Skeletal muscle satellite cell (primary cell): ENCODE data around the gene TJP3.
"Not testable (repeated sequence)": the region's sequence is repeated elsewhere in the genome, so short reads cannot be mapped to it uniquely, and the experiment has no call there.

Experiments used
- H3K27me3 ChIP-seq: 2 replicates; pipeline ENCODE4 v1.7.0; 2013; ENCODE audit warnings: low read length; ENCODE audit not compliant: control insufficient read depth, insufficient read depth
- H3K36me3 ChIP-seq: 2 replicates; pipeline ENCODE4 v1.7.0; 2013; ENCODE audit warnings: mild to moderate bottlenecking, control low read depth, low read length; ENCODE audit not compliant: insufficient read depth
- H3K4me1 ChIP-seq: 2 replicates; pipeline ENCODE4 v1.7.0; 2013; ENCODE audit warnings: low read length; ENCODE audit not compliant: control insufficient read depth, insufficient read depth
- H3K4me2 ChIP-seq: 2 replicates; pipeline ENCODE4 v1.7.0; 2013; ENCODE audit warnings: mild to moderate bottlenecking, low read length
- H3K4me3 ChIP-seq: 2 replicates; pipeline ENCODE4 v1.7.0; 2013; ENCODE audit warnings: low read length
- H3K9ac ChIP-seq: 2 replicates; pipeline ENCODE4 v1.7.0; 2013; ENCODE audit warnings: mild to moderate bottlenecking, low read depth, low read length, moderate library complexity
- H3K9me3 ChIP-seq: replicated peaks from 2 replicates; pipeline ENCODE4 v1.7.0; 2013; ENCODE audit warnings: mild to moderate bottlenecking, control low read depth, low read length

The TJP3 gene

DNA sequence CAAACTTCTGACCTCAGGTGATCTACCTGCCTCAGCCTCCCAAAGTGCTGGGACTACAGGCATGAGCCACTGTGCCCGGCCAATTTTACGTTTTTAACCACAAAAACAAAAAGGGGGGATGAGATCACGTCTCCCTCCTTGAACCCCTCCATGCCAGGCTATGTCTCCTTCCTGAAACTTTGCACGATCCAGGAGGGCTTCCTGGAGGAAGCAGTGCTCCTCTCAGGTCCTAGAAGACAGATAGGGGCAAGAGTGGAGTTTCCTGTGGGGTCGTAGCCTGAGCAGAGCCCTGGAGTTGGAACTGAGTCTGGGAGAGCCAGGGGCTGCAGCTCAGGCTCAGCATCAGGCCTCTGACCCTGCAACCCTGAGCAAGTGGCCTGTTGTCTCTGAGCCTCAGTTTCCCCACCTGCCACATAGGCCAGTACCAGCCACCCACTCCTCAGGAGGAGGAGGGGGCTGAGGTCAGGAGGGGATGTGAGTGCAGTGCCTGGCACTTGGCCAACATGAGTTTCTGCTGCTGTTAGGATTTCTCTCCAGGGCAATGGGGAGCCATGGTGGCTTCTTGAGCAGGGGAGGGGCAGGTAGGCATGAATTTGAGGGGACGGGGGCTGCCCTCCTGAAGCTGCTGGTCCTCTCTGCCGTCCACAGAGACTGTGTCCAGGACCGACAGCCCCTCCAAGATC, 37.3 kb downstream of the TJP3 start:
- Histone ChIP-seq H3K4me3 (no peak overlapping the region), H3K9ac (no peak overlapping the region), H3K27me3 (peaks cover 6% of the 10 kb centered on the region), H3K4me2 (no peak overlapping the region), H3K36me3 (peaks cover 4% of the 10 kb centered on the region), H3K4me1 (no peaks in the 10 kb centered on the region), H3K9me3 (no peaks in the 10 kb centered on the region)

- Histone ChIP-seq H3K4me1 (no peaks in the 10 kb centered on the region), H3K9ac (no peak overlapping the region), H3K27me3 (peaks cover 6% of the 10 kb centered on the region), H3K36me3 (peaks cover 9% of the 10 kb centered on the region), H3K4me3 (no peak overlapping the region), H3K9me3 (no peaks in the 10 kb centered on the region), H3K4me2 (no peak overlapping the region)
Observed at GRCh38 chr19:3746371-3747056, 38.3 kb downstream of the TJP3 start.

GRCh38 chr19:3748965-3749364, 40.8 kb downstream of the TJP3 start:
- Histone ChIP-seq H3K4me1 (no peaks in the 10 kb centered on the region), H3K36me3 (peaks cover 9% of the 10 kb centered on the region), H3K27me3 (peaks cover 6% of the 10 kb centered on the region), H3K4me3 (no peak overlapping the region), H3K9ac (no peak overlapping the region), H3K4me2 (no peak overlapping the region), H3K9me3 (no peaks in the 10 kb centered on the region)

DNA sequence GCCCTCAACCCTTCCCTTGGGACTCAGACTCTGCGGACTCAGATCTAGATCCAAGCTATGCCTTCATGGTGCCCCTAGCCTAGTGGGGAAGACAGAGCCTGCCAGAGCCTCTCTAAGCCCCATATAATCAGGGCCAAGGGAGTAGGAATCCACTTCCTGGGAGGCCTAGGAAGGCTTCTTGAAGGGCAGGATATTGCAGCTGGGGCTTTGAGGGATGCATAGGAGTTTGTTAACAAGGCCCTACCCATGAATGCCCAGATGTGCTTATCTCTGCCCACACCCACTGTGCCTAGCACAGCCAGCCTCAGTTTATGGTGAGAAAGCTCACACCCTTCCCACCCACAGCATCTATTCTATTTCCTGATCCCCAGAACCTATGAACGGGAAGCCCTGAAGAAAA, 42.0 kb downstream of the TJP3 start:
- no peak overlapping the region for H3K9ac ChIP-seq
- H3K9me3 ChIP-seq, result no peaks in the 10 kb centered on the region
- no peak overlapping the region for H3K4me3 ChIP-seq
- H3K27me3 ChIP-seq, result peaks cover 6% of the 10 kb centered on the region
- H3K36me3 ChIP-seq, result peaks cover 9% of the 10 kb centered on the region
- no peaks in the 10 kb centered on the region for H3K4me1 ChIP-seq
- no peak overlapping the region for H3K4me2 ChIP-seq

DNA sequence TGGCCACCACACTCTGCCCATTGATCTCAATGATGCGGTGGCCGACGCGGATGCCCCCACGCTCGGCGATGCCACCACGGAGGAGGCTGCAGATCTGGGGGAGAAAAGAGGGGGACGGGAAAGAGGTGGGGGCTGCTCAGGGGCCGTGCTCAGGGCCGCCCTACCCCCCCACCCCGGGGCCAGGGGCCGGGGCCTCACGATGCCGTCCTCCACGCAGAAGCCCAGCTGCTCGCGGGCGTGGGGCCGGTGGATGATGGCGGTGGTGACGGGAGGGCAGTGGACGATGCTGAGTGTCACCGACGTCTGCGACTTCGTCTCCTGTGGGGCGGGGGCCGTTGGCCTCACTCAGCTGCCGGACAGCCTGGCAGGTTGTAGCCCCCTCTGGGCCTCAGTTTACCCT, 43.1 kb downstream of the TJP3 start:
- no peaks in the 10 kb centered on the region for H3K4me1 ChIP-seq
- H3K4me2 ChIP-seq, result no peak overlapping the region
- H3K4me3 ChIP-seq, result no peak overlapping the region
- H3K9ac ChIP-seq, result no peak overlapping the region
- no peaks in the 10 kb centered on the region for H3K9me3 ChIP-seq
- peaks cover 6% of the 10 kb centered on the region for H3K27me3 ChIP-seq
- H3K36me3 ChIP-seq, result peaks cover 9% of the 10 kb centered on the region

DNA sequence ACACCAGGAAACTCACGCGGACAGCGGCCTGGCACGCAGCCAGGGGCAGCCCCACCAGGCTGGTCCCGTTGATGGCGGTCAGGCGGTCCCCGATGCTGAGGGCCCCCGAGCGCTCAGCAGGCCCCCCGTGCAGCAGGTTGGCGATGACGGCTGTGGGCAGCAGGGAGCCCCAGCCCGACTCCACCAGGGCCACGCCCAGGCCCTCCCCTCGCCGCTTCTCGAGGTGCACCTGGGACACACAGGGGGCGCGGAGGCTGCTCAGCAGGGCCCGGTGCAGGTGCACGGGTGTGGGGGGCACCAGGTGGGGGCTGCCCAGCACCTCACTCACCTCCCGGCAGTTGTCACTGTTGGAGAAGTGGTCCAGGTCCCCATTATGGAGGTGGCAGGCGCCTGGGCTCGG, 44.3 kb downstream of the TJP3 start:
- H3K27me3 ChIP-seq, result peaks cover 4% of the 10 kb centered on the region
- no peaks in the 10 kb centered on the region for H3K9me3 ChIP-seq
- H3K4me2 ChIP-seq, result no peak overlapping the region
- no peak overlapping the region for H3K9ac ChIP-seq
- H3K4me3 ChIP-seq, result no peak overlapping the region
- peaks cover 9% of the 10 kb centered on the region for H3K36me3 ChIP-seq
- no peaks in the 10 kb centered on the region for H3K4me1 ChIP-seq

GRCh38 chr19:3753631-3754410, 45.6 kb downstream of the TJP3 start:
- no peak overlapping the region for H3K9ac ChIP-seq
- no peaks in the 10 kb centered on the region for H3K4me1 ChIP-seq
- no peaks in the 10 kb centered on the region for H3K9me3 ChIP-seq
- H3K36me3 ChIP-seq, result peaks cover 9% of the 10 kb centered on the region
- no peak overlapping the region for H3K4me3 ChIP-seq
- no peaks in the 10 kb centered on the region for H3K27me3 ChIP-seq
- H3K4me2 ChIP-seq, result no peak overlapping the region

GRCh38 chr19:3757705-3758104, 49.5 kb downstream of the TJP3 start:
- H3K4me1 ChIP-seq, result peaks cover 12% of the 10 kb centered on the region
- H3K9ac ChIP-seq, H3K9me3 ChIP-seq, H3K4me3 ChIP-seq, H3K36me3 ChIP-seq, H3K27me3 ChIP-seq, H3K4me2 ChIP-seq: not testable (repeated sequence)

- not testable (repeated sequence) for H3K4me2 ChIP-seq, H3K4me3 ChIP-seq, H3K9ac ChIP-seq, H3K27me3 ChIP-seq, H3K9me3 ChIP-seq, H3K36me3 ChIP-seq
- H3K4me1 ChIP-seq, result peaks cover 15% of the 10 kb centered on the region
Observed at GRCh38 chr19:3758297-3758696, 50.1 kb downstream of the TJP3 start.

DNA sequence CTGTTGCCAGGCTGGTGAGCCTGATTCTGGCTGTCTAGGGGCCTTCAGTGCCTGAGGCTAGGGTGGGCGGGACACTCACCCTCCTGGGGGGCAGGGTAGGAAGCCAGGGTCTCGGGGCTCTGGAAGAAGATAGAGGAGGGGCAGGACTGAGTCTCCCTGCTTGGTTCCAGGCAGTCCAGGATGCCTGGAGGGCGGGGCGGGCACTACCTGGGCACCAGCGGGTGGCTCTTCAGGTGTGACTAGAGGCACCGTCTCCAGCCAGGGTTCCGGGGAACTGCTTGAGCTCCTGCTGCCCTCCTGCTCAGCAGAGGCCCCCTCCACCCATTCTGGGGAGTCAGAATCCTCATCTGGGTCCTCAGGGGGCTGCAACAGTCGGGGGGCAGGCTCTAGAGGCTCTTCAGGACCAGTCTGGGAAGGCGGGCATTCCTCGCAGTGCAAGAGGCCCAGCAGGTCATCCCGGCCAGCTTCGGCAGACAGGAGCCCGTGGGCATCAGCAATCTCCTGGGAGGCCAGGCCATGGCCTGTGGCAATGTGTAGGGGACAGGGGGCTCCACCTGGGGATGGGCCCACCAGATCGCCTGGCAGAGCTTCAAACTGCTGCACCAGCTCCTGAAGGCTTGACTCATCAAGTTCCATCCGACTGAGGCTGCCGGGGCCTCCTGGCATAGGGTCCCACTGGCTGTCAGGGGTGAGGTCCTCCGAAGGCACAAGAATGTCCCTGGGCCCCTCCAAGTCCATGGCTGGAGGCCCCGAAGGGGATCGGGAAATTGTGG, 51.5 kb downstream of the TJP3 start:
- Histone ChIP-seq H3K9me3 (no peaks in the 10 kb centered on the region), H3K4me2 (peak overlapping the region; percentile 41), H3K4me1 (peaks cover 18% of the 10 kb centered on the region), H3K9ac (no peak overlapping the region), H3K36me3 (peaks cover 6% of the 10 kb centered on the region), H3K27me3 (no peaks in the 10 kb centered on the region), H3K4me3 (no peak overlapping the region)

- peak overlapping the region; percentile 98 for H3K4me3 ChIP-seq
- H3K4me1 ChIP-seq, result peaks cover 18% of the 10 kb centered on the region
- H3K36me3 ChIP-seq, result peaks cover 11% of the 10 kb centered on the region
- no peaks in the 10 kb centered on the region for H3K9me3 ChIP-seq
- H3K27me3 ChIP-seq, result no peaks in the 10 kb centered on the region
- H3K4me2 ChIP-seq, result peak overlapping the region; percentile 96
- peak overlapping the region; percentile 94 for H3K9ac ChIP-seq
Observed at GRCh38 chr19:3760871-3761361, 52.7 kb downstream of the TJP3 start.
